ENCODE measurements around the gene JAKMIP1. TPM values are rescaled to one million over a fixed set of nuclear protein-coding genes. Genes with fewer than 3 reads are reported as not detected.
"Not testable (repeated sequence)": the region's sequence is repeated elsewhere in the genome, so short reads cannot be mapped to it uniquely, and the experiment has no call there.

JAKMIP1 gene
- total RNA-seq, 6 donors from 2014 or later = 0.40 to 6.8 (median 1.0) TPM

GRCh38 chr4:6209921-6210320 is 9.6 kb upstream of the JAKMIP1 start:
- Histone ChIP-seq H3K4me3 (no peak overlapping the region), H3K9me3 (peaks cover 0 to 6% (median 3%) of the 10 kb centered on the region in 4 donors), H3K4me1 (no peaks in the 10 kb centered on the region), H3K27me3 (no peaks in the 10 kb centered on the region), H3K36me3 (no peaks in the 10 kb centered on the region), H3K27ac (no peak overlapping the region)
- 83% methylated on average over 4 of the region's 4 CpGs for WGBS, 2 donors
- TF ChIP-seq CTCF (IDR thresholded peaks at IDR 0.05) = no peak
- no peak for TF ChIP-seq POLR2A (IDR thresholded peaks at IDR 0.05)
- no peak for TF ChIP-seq EP300 (IDR thresholded peaks at IDR 0.05)
- TF ChIP-seq POLR2AphosphoS5 (IDR thresholded peaks at IDR 0.05) = no peak
- ATAC-seq (ENCODE audit: low FRiP score in 2 of 2) (no peak), DNase-seq (no peak)

GRCh38 chr4:6209291-6209690 is 8.9 kb upstream of the JAKMIP1 start:
- H3K36me3 ChIP-seq; H3K9me3 ChIP-seq; H3K27ac ChIP-seq; DNase-seq; H3K27me3 ChIP-seq; H3K4me1 ChIP-seq; H3K4me3 ChIP-seq; ATAC-seq (ENCODE audit: low FRiP score in 2 of 2): not testable (repeated sequence)
- WGBS, 2 donors = 81 to 85% methylated on average over 4 of the region's 4 CpGs

GRCh38 chr4:6208416-6208815 is 8.1 kb upstream of the JAKMIP1 start:
- no peaks in the 10 kb centered on the region for H3K27me3 ChIP-seq
- TF ChIP-seq CTCF (IDR thresholded peaks at IDR 0.05) = no peak
- no peak for TF ChIP-seq POLR2A (IDR thresholded peaks at IDR 0.05)
- no peak for TF ChIP-seq POLR2AphosphoS5 (IDR thresholded peaks at IDR 0.05)
- no peak overlapping the region for H3K4me3 ChIP-seq
- no peaks in the 10 kb centered on the region for H3K4me1 ChIP-seq
- ATAC-seq (ENCODE audit: low FRiP score in 2 of 2) (no peak), DNase-seq (no peak)
- H3K27ac ChIP-seq = no peak overlapping the region
- no peaks in the 10 kb centered on the region for H3K36me3 ChIP-seq
- WGBS, 2 donors = 70 to 93% methylated on average over 2 to 6 of the region's 6 CpGs
- peaks cover 0 to 5% (median 2%) of the 10 kb centered on the region in 4 donors for H3K9me3 ChIP-seq

GRCh38 chr4:6207602-6208001 is 7.3 kb upstream of the JAKMIP1 start:
- no peak for ATAC-seq (ENCODE audit: low FRiP score in 2 of 2)
- no peak for DNase-seq
- H3K27ac ChIP-seq = no peak overlapping the region
- H3K27me3 ChIP-seq = no peaks in the 10 kb centered on the region
- H3K9me3 ChIP-seq = no peaks in the 10 kb centered on the region
- H3K4me1 ChIP-seq = no peaks in the 10 kb centered on the region
- 56 to 74% methylated on average over 1 to 4 of the region's 4 CpGs for WGBS, 2 donors
- H3K4me3 ChIP-seq = no peak overlapping the region
- TF ChIP-seq CTCF (IDR thresholded peaks at IDR 0.05) (no peak), POLR2A (IDR thresholded peaks at IDR 0.05) (no peak), EP300 (IDR thresholded peaks at IDR 0.05) (no peak), POLR2AphosphoS5 (IDR thresholded peaks at IDR 0.05) (no peak)
- H3K36me3 ChIP-seq = no peaks in the 10 kb centered on the region

GRCh38 chr4:6206771-6207290 is 6.5 kb upstream of the JAKMIP1 start:
- ATAC-seq (ENCODE audit: low FRiP score in 2 of 2) = no peak
- TF ChIP-seq CTCF (IDR thresholded peaks at IDR 0.05) (no peak), POLR2A (IDR thresholded peaks at IDR 0.05) (no peak), EP300 (IDR thresholded peaks at IDR 0.05) (no peak), POLR2AphosphoS5 (IDR thresholded peaks at IDR 0.05) (no peak)

More at GRCh38 chr4:6206771-6207290, 6.5 kb upstream of the JAKMIP1 start:
- WGBS, 2 donors = 76 to 90% methylated on average over 6 of the region's 6 CpGs
- Histone ChIP-seq H3K27me3 (no peaks in the 10 kb centered on the region), H3K27ac (no peak overlapping the region), H3K9me3 (peaks cover 0 to 1% (median 0%) of the 10 kb centered on the region in 4 donors), H3K4me3 (no peak overlapping the region), H3K36me3 (no peaks in the 10 kb centered on the region), H3K4me1 (no peaks in the 10 kb centered on the region)
- no peak for DNase-seq

All from upper lobe of left lung (tissue), 6 donors.